Measurements from ENCODE around the gene CNIH3. TPM values are rescaled to one million over a fixed set of nuclear protein-coding genes. Genes with fewer than 3 reads are reported as not detected.

Gene CNIH3
- total RNA-seq, 2 experiments from 2014 or later = 1.8 to 2.5 TPM

DNA sequence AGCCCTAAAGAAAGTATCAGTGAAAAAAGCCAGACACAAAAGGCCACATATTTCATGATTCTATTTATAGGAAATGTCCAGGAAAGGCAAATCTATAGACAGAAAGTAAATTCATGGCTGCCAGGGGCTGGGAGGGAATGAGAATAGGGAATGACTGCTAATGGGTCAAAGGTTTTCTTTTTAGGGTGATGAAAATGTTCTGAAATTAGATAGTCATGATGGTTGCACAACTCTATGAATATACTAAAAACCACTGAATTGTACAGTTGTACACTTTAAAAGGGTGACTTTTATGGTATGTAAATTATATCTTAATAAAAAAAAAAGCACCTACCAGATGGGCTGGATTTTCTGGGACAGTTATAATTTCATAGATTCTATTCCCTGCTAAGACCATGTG, 114.8 kb downstream of the CNIH3 start:
- H3K27me3 ChIP-seq (ENCODE audit: control insufficient read depth in 1 of 2, insufficient read depth in 2 of 2, low read length in 2 of 2) = no peaks in the 10 kb centered on the region
- ATAC-seq (ENCODE audit: poor library complexity) = no peak
- no peaks in the 10 kb centered on the region for H3K36me3 ChIP-seq (ENCODE audit: insufficient read depth, low read length)
- H3K27ac ChIP-seq (ENCODE audit: low read depth in 1 of 2, low read length in 2 of 2) = no peak overlapping the region
- Mint-ChIP-seq H3K36me3 (ENCODE audit: low read depth) (no peaks in the 10 kb centered on the region), H3K4me3 (no peak overlapping the region), H3K27ac (no peak overlapping the region), H3K27me3 (peaks cover 3% of the 10 kb centered on the region), H3K4me1 (ENCODE audit: low read depth) (peaks cover 14% of the 10 kb centered on the region), H3K9me3 (no peaks in the 10 kb centered on the region)
- no peak overlapping the region for H3K4me3 ChIP-seq (ENCODE audit: low read length)
- no peak for TF ChIP-seq CTCF (IDR thresholded peaks at IDR 0.05)
- no peaks in the 10 kb centered on the region for H3K9me3 ChIP-seq (ENCODE audit: control insufficient read depth in 1 of 2, insufficient read depth in 1 of 2, low read length in 2 of 2)
- POLR2A ChIA-PET = no interaction called here
- DNase-seq = no peak
- peaks cover 12% of the 10 kb centered on the region for H3K4me1 ChIP-seq (ENCODE audit: insufficient read depth, low read length)
- intact Hi-C loops (cut with DNase I, micrococcal nuclease) = no loop called here
- CTCF ChIA-PET = no interaction called here

GRCh38 chr1:224731633-224732032, 115.5 kb downstream of the CNIH3 start:
- Histone ChIP-seq H3K27ac (ENCODE audit: low read depth in 1 of 2, low read length in 2 of 2) (no peak overlapping the region), H3K27me3 (ENCODE audit: control insufficient read depth in 1 of 2, insufficient read depth in 2 of 2, low read length in 2 of 2) (no peaks in the 10 kb centered on the region), H3K4me1 (ENCODE audit: insufficient read depth, low read length) (peaks cover 12% of the 10 kb centered on the region), H3K9me3 (ENCODE audit: control insufficient read depth in 1 of 2, insufficient read depth in 1 of 2, low read length in 2 of 2) (no peaks in the 10 kb centered on the region), H3K36me3 (ENCODE audit: insufficient read depth, low read length) (no peaks in the 10 kb centered on the region), H3K4me3 (ENCODE audit: low read length) (no peak overlapping the region)
- H3K4me3 Mint-ChIP-seq = no peak overlapping the region
- TF ChIP-seq CTCF (IDR thresholded peaks at IDR 0.05) = no peak
- ATAC-seq (ENCODE audit: poor library complexity) = no peak
- H3K36me3 Mint-ChIP-seq (ENCODE audit: low read depth) = no peaks in the 10 kb centered on the region
- no peaks in the 10 kb centered on the region for H3K9me3 Mint-ChIP-seq
- CTCF ChIA-PET = no interaction called here
- POLR2A ChIA-PET = no interaction called here
- no peak for DNase-seq
- peaks cover 17% of the 10 kb centered on the region for H3K4me1 Mint-ChIP-seq (ENCODE audit: low read depth)
- intact Hi-C loops (cut with DNase I, micrococcal nuclease) = no loop called here
- no peak overlapping the region for H3K27ac Mint-ChIP-seq
- H3K27me3 Mint-ChIP-seq = peaks cover 3% of the 10 kb centered on the region

GRCh38 chr1:224732377-224733026, 116.4 kb downstream of the CNIH3 start:
- POLR2A ChIA-PET = no interaction called here
- Mint-ChIP-seq H3K4me3 (no peak overlapping the region), H3K27me3 (peaks cover 3% of the 10 kb centered on the region), H3K36me3 (ENCODE audit: low read depth) (no peaks in the 10 kb centered on the region), H3K4me1 (ENCODE audit: low read depth) (peaks cover 19% of the 10 kb centered on the region), H3K27ac (no peak overlapping the region), H3K9me3 (no peaks in the 10 kb centered on the region)
- H3K36me3 ChIP-seq (ENCODE audit: insufficient read depth, low read length) = no peaks in the 10 kb centered on the region
- H3K4me1 ChIP-seq (ENCODE audit: insufficient read depth, low read length) = peaks cover 12% of the 10 kb centered on the region
- TF ChIP-seq CTCF (IDR thresholded peaks at IDR 0.05) = no peak
- no peak overlapping the region for H3K27ac ChIP-seq (ENCODE audit: low read depth in 1 of 2, low read length in 2 of 2)
- ATAC-seq (ENCODE audit: poor library complexity) (no peak), DNase-seq (no peak)
- H3K4me3 ChIP-seq (ENCODE audit: low read length) = no peak overlapping the region
- intact Hi-C loops (cut with DNase I, micrococcal nuclease) = no loop called here
- H3K27me3 ChIP-seq (ENCODE audit: control insufficient read depth in 1 of 2, insufficient read depth in 2 of 2, low read length in 2 of 2) = no peaks in the 10 kb centered on the region
- CTCF ChIA-PET = no interaction called here
- no peaks in the 10 kb centered on the region for H3K9me3 ChIP-seq (ENCODE audit: control insufficient read depth in 1 of 2, insufficient read depth in 1 of 2, low read length in 2 of 2)
